GM13976 (cell line): ENCODE results near the gene PEMT.
"Not testable (repeated sequence)": the region's sequence is repeated elsewhere in the genome, so short reads cannot be mapped to it uniquely, and the experiment has no call there.

ENCODE experiments used
- DNase-seq: peaks from one replicate; pipeline ENCODE4 v3.0.0; 2012; ENCODE audit warnings: low spot score
- CTCF ChIP-seq: IDR thresholded peaks from 2 replicates; pipeline ENCODE4 v1.5.1; 2012; ENCODE audit warnings: borderline replicate concordance, mild to moderate bottlenecking; ENCODE audit not compliant: insufficient read depth; ENCODE audit errors: extremely low read depth, missing control alignments, control extremely low read depth
- in situ Hi-C: fragments of 300-500 bp; cut with MboI; formaldehyde crosslinking; loops from one replicate; pipeline ENCODE4 v1.12.0; 2022; ENCODE audit warnings: low sequenced_read_pairs, mixed read lengths, inconsistent platforms; ENCODE audit not compliant: unreplicated experiment

PEMT gene, protein sequence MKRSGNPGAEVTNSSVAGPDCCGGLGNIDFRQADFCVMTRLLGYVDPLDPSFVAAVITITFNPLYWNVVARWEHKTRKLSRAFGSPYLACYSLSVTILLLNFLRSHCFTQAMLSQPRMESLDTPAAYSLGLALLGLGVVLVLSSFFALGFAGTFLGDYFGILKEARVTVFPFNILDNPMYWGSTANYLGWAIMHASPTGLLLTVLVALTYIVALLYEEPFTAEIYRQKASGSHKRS

GRCh38 chr17:17591355-17592298 is at the start of gene PEMT:
PEMT (minus strand) TSS chr17:17591708; CDS start chr17:17591626, 82 bp downstream.
- DNase-seq = peak; percentile 97
- in situ Hi-C loops = no loop called here
- TF ChIP-seq CTCF = no peak

- DNase-seq = peak; percentile 9
- in situ Hi-C loops = loop anchor here (5.0 to 10.0 kb wide), 2 partner anchors 135 to 282 kb away; no protein-coding TSS in a partner anchor
Observed at GRCh38 chr17:17639661-17640270, 48.3 kb upstream of the PEMT start.

DNA sequence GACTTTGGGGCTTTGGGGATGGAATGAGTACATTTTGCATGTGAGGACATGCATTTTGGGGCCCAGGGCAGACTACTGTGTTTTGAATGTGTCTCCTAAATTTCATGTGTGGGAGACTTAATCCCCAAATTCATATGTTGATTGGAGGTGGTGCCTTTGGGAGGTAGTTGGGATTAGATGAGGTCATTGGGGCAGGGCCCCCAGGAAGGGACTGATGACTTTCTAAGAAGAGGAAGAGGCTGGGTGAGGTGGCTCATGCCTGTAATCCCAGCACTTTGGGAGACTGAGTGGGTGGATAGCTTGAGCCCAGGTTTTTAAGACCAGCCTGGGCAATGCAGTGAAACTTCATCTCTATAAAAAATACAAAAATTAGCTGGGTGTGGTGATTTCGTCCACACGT is 47.0 kb upstream of the PEMT start:
- in situ Hi-C loops = no loop called here
- TF ChIP-seq CTCF = no peak
- no peak for DNase-seq

DNA sequence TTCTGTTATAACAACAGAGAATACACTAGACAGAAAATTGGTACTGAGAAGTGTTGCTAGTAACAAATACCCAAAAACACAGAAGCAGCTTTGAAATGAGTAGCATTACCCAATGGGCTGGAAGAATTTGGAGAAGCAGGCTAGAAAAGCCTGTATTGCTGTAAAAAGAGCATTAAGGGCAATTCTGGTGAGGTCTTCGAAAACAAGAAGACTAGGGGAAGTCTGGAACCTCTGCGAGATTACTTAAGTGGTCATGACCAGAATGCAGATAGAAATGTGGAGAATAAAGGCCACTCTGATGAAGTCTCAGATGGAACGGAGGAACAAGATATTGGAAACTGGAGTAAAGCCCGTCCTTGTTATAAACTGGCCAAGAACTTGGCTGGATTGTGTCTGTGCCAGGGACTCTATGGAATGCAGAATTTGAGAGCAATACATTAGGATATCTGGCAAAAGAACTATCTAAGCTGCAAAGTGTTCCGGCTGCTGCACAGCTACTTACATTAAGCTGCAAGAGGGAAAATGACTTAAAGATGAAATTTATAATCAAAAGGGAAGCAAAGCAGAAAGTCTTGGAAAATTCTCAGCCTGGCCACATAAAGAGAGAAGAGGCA is 44.9 kb upstream of the PEMT start:
- DNase-seq = no peak
- no peak for TF ChIP-seq CTCF
- in situ Hi-C loops = no loop called here

DNA sequence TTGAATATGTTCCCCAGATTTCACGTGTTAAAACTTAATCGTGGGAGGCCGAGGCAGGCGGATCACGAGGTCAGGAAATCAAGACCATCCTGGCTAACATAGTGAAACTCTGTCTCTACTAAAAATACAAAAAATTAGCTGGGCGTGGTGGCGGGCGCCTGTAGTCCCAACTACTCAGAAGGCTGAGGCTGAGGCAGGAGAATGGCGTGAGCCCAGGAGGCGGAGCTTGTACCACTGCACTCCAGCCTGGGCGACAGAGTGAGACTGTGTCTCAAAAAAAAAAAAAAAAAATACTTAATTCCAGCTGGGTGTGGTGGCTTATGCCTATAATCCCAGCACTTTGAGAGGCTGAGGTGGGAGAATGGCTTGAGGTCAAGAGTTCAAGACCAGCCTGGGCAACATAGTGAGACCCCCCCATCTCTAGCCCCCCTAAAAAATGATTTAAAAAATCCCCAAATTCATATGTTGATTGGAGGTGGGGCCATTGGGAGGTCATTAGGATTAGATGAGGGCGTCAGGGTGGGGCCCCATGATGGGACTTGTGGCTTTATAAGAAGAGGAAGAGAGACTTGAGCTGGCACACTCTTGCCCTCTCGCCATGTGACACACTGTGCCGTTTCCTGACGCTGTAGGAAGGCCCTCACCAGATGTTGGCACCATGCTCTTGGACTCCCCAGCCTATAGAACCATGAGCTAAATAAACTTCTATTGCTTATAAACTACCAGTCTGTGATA is 44.2 kb upstream of the PEMT start:
- DNase-seq, in situ Hi-C loops: not testable (repeated sequence)

DNA sequence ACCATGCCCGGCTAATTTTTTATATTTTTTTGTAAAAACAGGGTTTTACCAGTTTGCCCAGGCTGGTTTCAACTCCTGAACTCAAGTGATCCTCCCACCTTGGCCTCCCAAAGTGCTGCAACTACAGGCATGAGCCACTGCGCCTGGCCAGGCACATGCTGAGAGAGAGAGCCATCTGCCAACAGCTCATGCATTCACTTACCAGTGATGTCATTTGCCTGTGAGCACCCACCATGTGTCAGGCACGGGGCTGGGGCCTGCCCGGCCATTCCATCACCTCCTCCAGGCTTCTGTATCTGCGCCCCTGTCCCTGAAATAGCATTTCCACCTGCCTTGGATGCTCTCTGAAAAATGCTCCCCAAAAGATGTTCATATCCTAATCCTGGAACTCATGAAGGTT is 43.6 kb upstream of the PEMT start:
- in situ Hi-C loops = no loop called here
- no peak for TF ChIP-seq CTCF
- no peak for DNase-seq

DNA sequence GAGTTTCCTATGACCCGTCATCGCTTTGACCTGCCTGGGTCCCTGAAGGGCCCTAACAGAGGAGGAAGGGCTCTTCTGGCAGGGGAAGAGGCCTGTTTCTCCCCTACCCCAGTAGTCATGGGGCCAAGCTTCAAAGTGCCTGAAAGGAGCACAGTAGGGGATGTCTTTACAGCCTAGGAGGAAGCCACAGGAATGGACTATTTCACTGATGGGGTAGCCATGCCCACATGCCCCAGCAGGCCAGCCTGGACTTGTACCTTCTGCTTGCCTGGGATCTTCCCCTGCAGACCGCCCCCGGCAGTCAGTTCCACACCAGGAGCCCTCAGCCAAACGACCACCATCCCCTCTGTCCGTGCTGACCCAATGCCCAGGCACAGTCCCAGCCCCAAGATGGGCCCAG is 41.8 kb upstream of the PEMT start:
- in situ Hi-C loops = no loop called here
- no peak for TF ChIP-seq CTCF

GRCh38 chr17:17632690-17633089 is 41.2 kb upstream of the PEMT start:
- in situ Hi-C loops, DNase-seq: not testable (repeated sequence)

More for the DNA sequence above, 41.8 kb upstream of the PEMT start:
- DNase-seq = no peak
